Mesothelial cell of epicardium (in vitro differentiated cells): ENCODE results near the gene MRPS11. TPM values are rescaled to one million over a fixed set of nuclear protein-coding genes. Genes with fewer than 3 reads are reported as not detected.

ENCODE experiments used
- DNase-seq, 2 experiments: peaks; one replicate each; pipeline ENCODE4 v3.0.0; 2021; ENCODE audit warnings: low spot score in 2 of 2; ENCODE audit not compliant: unreplicated experiment in 2 of 2
- H3K27ac Mint-ChIP-seq: 2 replicates; pipeline ENCODE4 v1.8.0; 2021; ENCODE audit warnings: mixed read lengths
- H3K27me3 Mint-ChIP-seq: 2 replicates; pipeline ENCODE4 v1.8.0; 2021; ENCODE audit warnings: low read depth, mixed read lengths
- H3K36me3 Mint-ChIP-seq: 2 replicates; pipeline ENCODE4 v1.8.0; 2021; ENCODE audit warnings: mixed read lengths
- H3K4me1 Mint-ChIP-seq: 2 replicates; pipeline ENCODE4 v1.8.0; 2021; ENCODE audit warnings: mixed read lengths
- H3K4me3 Mint-ChIP-seq: 2 replicates; pipeline ENCODE4 v1.8.0; 2021; ENCODE audit warnings: mild to moderate bottlenecking, moderate library complexity, mixed read lengths
- H3K9me3 Mint-ChIP-seq: 2 replicates; pipeline ENCODE4 v1.8.0; 2021; ENCODE audit warnings: mixed read lengths
- total RNA-seq: library from RNA; stranded (reverse); gene quantifications from 3 replicates; pipeline ENCODE4 v1.2.1, GENCODE V29; 2021
- TF ChIP-seq, protein P1 (sequence below): fragments of 200-600 bp; sonication (generic); IDR thresholded peaks from one replicate; pipeline ENCODE4 v1.5.0; 2021; ENCODE audit warnings: antibody characterized with exemption; ENCODE audit not compliant: unreplicated experiment

Gene MRPS11
- total RNA-seq, 1 donor from 2014 or later = 38.9 TPM

DNA sequence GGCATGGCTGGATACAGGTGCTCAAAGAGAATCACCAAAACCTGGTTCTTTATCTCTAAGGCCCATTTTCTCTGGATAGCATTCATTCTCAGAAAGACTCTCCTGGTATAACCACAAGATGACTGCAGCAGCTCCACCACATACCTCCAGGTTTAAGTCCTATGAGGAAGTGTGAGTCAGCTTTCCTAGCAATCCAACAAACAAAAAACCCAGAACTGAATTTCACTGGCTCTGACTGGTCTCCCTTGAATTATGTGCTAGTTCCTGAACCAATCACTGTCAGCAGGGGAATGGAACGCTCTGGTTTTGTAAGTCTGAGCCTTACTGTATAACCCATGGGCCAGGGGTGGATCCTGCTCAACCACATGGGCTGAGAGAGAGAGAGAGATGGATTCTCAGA is 27.5 kb upstream of the MRPS11 start:
- no peak for DNase-seq

DNA sequence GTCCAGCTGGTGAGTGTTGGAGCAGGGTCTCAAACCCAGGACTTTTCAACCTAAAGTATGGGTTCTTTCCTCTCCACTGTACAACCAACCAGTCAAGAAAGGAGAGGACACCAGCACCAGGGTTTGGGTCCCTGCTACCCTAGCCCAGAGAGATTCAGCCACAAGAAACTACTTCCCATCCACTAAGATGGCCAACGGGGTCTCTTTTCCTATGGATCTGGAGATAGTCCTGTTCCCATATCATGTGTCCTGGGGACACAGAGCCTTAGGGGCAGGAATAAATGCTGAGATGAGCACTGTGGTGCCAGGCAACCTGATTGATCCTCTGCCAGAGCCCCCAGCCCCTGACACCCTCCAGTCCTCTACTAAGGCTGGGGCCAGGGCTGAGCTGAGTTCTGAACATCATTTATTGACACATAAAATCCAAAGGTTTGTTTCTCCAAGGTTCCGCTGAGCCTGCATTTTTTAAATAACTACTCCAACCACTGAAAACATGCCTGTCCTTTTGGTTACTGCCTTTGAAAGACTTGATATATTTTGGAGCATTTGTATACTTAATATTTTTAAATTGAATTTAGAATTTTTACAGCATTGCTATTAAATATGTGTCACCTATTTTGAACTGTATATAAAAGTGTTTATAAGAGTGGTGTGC is 26.3 kb upstream of the MRPS11 start:
- H3K27ac Mint-ChIP-seq = no peak overlapping the region
- TF ChIP-seq, protein P1, sequence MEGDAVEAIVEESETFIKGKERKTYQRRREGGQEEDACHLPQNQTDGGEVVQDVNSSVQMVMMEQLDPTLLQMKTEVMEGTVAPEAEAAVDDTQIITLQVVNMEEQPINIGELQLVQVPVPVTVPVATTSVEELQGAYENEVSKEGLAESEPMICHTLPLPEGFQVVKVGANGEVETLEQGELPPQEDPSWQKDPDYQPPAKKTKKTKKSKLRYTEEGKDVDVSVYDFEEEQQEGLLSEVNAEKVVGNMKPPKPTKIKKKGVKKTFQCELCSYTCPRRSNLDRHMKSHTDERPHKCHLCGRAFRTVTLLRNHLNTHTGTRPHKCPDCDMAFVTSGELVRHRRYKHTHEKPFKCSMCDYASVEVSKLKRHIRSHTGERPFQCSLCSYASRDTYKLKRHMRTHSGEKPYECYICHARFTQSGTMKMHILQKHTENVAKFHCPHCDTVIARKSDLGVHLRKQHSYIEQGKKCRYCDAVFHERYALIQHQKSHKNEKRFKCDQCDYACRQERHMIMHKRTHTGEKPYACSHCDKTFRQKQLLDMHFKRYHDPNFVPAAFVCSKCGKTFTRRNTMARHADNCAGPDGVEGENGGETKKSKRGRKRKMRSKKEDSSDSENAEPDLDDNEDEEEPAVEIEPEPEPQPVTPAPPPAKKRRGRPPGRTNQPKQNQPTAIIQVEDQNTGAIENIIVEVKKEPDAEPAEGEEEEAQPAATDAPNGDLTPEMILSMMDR = no peak
- H3K9me3 Mint-ChIP-seq = peaks cover 27% of the 10 kb centered on the region
- H3K36me3 Mint-ChIP-seq = no peaks in the 10 kb centered on the region
- no peak overlapping the region for H3K4me3 Mint-ChIP-seq
- H3K4me1 Mint-ChIP-seq = no peaks in the 10 kb centered on the region
- peaks cover 57% of the 10 kb centered on the region for H3K27me3 Mint-ChIP-seq
- no peak for DNase-seq

More for the DNA sequence above, 27.5 kb upstream of the MRPS11 start:
- H3K27ac Mint-ChIP-seq = no peak overlapping the region
- no peak overlapping the region for H3K4me3 Mint-ChIP-seq
- TF ChIP-seq, protein P1 = no peak
- peaks cover 66% of the 10 kb centered on the region for H3K27me3 Mint-ChIP-seq
- no peaks in the 10 kb centered on the region for H3K36me3 Mint-ChIP-seq
- no peaks in the 10 kb centered on the region for H3K4me1 Mint-ChIP-seq
- H3K9me3 Mint-ChIP-seq = peaks cover 22% of the 10 kb centered on the region

DNA sequence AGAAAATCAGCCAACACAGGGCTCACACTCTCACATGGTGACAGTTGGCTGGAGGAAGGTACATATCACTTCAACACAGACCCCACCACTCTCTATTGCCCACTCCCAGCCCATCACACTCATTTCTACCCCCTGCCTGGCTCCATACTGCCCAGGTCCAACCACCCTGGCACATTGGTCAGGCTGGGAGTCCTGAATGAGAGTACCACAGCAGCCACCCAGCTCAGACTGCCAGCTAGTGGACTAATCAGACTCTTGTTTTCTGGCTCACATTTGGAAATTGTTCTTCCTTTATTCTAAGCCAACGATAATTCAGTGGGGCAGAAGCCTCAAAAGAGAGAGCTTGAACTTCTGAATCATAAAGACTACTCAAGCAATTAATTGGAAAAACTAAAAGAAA is 20.3 kb upstream of the MRPS11 start:
- H3K36me3 Mint-ChIP-seq = no peaks in the 10 kb centered on the region
- no peak overlapping the region for H3K27ac Mint-ChIP-seq
- H3K4me3 Mint-ChIP-seq = no peak overlapping the region
- TF ChIP-seq, protein P1 = no peak
- peaks cover 27% of the 10 kb centered on the region for H3K9me3 Mint-ChIP-seq
- H3K4me1 Mint-ChIP-seq = no peaks in the 10 kb centered on the region
- H3K27me3 Mint-ChIP-seq = peaks cover 52% of the 10 kb centered on the region
- DNase-seq = no peak

DNA sequence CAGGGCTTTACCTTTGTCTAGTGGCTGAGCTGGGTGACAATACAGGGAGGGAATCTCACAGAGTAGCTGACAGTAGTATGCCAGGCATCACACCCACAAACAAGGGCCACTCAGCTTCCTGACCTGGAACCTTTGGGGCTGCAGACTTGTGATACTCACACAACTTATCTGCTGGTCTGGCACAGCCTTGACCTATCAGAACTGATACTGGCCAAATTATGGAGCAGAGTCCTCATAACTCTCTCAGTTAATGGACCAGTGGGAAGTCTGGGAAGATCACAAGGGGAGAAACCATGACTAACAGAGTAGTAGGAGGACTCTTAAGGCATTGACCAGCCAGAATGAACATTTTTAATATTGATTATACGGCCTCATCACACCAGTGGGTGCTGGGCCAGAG is 19.8 kb upstream of the MRPS11 start:
- Mint-ChIP-seq H3K9me3 (peaks cover 26% of the 10 kb centered on the region), H3K4me1 (no peaks in the 10 kb centered on the region), H3K27me3 (peaks cover 50% of the 10 kb centered on the region), H3K27ac (no peak overlapping the region), H3K4me3 (no peak overlapping the region), H3K36me3 (no peaks in the 10 kb centered on the region)
- no peak for DNase-seq
- TF ChIP-seq, protein P1 = no peak

DNA sequence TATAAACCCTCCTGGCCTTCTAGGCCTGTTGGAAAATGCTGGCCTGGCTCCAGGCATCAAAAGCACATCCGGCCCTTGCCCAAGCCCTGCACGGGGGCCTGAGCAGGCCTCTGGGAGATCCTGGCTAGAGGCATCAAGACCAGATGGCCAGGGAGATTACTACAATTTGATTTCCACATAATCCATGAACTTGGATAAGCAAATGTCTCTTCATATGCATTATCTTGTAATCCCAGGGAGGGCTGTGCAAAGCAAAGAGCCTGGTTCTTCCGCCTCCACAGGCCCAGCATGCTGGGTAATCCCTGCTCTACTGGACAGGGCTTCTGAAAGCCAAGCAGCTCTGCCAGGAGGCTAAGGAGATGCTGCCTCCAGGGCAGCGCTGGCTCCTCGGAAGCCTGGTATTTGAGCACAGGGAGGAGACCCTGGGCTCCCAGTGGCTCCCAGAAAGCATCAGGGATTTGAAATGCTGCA is 18.5 kb upstream of the MRPS11 start:
- Mint-ChIP-seq H3K4me1 (no peaks in the 10 kb centered on the region), H3K4me3 (no peak overlapping the region), H3K36me3 (no peaks in the 10 kb centered on the region), H3K27me3 (peaks cover 46% of the 10 kb centered on the region), H3K27ac (no peak overlapping the region), H3K9me3 (peaks cover 13% of the 10 kb centered on the region)
- TF ChIP-seq, protein P1 = no peak
- no peak for DNase-seq

DNA sequence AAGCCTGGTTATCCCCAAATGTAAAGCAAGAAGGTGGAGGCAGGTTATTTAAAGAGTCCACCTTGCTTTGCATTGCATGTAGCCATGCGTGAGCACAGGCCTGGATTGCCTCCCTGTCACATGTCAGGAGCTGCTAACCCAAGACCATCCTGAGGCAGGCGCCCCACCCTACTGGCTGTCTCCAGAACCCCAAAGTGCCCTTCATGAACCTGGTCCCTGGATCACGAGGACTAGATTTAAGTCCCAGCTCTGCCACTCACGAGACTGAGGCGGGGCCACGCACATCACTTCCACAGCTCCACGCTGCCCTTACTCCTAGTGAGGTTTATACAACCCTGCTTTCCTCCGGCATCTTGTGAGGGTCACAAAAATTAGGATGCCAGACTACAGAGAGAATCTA is 17.9 kb upstream of the MRPS11 start:
- Mint-ChIP-seq H3K4me1 (no peaks in the 10 kb centered on the region), H3K27me3 (peaks cover 46% of the 10 kb centered on the region), H3K27ac (no peak overlapping the region), H3K36me3 (no peaks in the 10 kb centered on the region), H3K9me3 (peaks cover 7% of the 10 kb centered on the region), H3K4me3 (no peak overlapping the region)
- DNase-seq = no peak
- TF ChIP-seq, protein P1 = no peak
